T-helper 9 cell (primary cell): ENCODE measurements around the gene SFXN5.

Experiments used
- DNase-seq: peaks from one replicate; pipeline ENCODE4 v3.0.0-alpha.2; 2020

SFXN5 gene

DNA sequence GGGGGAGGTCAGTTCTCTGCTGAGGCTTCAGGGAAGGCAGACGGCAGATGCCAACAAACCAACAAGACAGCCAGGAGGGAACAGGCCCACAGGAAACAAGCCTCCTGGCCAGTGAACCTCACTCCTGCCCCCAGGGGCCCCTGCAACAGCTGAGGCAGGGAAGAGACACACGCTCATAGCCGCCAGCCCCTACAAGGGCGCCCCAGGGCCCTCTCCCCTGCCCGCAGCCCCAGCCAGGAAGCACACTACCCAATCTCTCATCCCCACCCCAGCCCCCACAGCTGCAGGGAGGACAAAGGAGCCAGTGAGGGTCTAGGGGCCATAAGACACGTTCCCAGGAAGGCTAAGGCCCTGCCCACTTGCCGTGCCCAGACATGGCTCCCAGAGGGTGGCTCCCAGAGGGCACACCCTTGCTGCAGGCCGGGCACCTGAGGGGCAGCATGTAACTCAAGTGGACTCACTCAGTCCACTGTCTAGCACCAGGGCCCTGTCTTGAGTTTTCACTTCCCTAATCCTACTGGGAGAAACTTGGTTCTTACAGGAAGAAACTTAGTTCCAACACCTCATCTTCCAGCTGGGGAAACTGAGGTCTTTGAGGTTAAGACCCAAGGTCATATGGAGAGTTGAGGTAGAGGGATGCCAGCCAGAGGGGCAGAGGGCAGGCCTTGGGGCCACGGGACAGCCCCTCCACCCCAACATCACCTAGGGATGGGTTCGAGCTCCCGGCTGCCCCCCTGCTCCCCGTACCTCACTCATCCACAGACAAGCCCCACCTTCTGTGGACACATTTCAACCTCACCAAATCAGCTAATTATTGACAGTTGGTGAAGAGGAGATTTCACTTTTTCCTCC is 116.9 kb downstream of the SFXN5 start:
- DNase-seq = no peak

DNA sequence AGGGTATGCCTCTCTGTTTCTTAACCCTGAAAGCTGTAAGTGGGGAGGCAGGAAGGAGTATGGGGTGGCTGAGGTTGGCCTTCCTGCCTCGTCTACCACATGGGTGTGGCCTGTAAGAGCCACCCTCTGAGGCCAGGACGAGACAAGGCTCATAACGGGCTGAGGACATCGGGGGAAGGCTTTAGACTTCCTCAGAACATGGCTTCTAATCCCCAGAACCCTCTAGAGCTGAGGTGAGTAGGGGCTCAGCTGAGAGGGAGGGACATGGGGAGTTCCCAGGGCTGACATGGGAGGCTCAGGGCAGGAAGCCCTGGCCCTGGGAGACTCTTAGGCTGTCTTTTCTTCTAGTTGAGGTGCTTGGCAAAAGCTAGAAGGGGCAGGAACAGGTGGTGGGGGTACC is 117.5 kb downstream of the SFXN5 start:
- peak; percentile 6 for DNase-seq

DNA sequence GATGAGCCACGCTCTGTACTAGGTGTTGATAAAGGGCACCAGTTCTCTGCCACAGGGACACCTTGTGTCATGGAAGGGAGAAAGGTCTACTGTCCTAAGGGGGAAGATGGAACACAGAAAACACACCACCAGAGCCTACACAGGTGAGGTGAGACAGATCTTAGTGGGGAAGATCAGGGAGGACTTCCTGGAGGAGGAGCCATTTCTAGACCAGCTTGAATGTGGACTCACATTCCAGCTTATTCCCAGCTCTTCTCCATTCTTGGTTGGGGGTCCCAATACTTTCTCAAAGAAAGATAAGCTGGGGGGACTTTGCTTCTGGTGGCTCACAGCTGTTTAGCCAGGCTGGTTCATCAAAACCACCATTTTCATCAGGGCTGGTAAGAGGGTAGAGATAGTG is 118.0 kb downstream of the SFXN5 start:
- no peak for DNase-seq

- DNase-seq = no peak
These were observed 118.6 kb downstream of the SFXN5 start for GRCh38 chr2:72952961-72953360.

DNA sequence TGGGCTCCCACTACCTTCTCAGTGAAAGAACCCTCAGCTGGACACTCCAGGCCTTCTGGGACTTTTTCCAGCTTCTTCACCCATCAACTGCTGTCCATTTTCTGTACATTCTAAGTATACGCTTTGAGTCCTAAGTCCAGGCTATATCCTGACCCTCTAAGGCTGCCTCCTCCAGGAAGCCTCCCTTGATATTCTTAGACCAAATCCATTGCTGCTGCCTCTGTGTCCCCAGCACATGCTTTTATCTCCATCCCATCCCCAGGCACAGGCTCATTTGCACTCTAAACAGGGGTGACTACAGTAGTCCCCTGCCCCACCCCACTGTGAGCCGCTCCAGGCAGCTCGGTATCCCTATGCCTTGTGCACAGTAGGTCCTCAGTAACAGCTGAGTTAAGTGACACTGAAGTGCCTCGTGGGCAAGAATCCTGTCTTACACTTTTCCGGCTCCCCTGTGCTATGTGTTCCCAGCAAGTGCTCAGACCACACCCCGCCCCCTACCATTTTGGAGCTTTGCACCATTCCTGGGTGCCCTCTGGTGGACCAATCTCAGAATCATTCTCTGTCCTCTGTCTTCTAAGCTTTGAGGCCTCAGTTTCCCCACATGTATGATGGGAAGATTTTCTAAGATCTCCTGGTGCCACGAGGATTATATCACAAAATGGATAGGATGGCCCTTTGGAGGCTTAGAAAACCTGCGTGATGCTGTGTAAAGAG is 119.2 kb downstream of the SFXN5 start:
- no peak for DNase-seq

DNA sequence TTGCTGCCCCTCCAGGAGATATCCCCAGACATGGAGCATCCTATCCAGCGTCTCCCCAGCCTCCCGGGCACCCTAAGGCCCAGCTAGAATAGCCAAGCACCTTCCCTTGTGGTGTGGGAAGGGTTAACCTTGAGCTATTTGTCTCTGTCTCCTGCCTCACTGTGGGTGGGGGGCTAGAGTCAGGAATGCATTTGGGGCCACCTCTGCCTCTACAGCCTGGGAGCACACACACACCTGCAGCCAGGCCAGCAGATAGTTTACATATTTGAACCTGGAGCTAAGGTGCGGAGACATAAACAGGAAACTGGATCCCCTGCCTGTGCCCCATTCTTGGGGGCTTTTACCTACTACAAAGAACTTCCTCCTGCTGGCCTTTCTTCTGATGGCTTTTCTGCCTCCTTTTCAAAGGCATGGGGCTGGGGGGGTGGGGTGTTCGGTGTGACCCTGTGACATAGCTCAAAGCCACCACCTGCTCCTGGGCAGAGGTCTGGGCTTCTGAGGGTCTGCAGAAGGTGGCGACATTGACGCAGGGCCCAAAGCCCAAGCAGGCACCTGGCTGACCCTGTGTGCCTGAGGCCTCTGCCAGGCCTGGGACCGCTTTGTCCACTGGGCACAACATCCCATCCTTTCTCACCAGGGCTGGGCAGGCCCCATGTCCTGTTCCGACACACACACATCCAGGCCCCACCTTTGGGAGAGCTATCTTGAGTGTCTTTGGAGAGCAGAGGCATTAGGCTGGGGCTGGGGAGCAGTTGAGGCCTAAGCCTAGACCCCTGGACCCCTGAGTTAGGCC is 120.0 kb downstream of the SFXN5 start:
- no peak for DNase-seq

DNA sequence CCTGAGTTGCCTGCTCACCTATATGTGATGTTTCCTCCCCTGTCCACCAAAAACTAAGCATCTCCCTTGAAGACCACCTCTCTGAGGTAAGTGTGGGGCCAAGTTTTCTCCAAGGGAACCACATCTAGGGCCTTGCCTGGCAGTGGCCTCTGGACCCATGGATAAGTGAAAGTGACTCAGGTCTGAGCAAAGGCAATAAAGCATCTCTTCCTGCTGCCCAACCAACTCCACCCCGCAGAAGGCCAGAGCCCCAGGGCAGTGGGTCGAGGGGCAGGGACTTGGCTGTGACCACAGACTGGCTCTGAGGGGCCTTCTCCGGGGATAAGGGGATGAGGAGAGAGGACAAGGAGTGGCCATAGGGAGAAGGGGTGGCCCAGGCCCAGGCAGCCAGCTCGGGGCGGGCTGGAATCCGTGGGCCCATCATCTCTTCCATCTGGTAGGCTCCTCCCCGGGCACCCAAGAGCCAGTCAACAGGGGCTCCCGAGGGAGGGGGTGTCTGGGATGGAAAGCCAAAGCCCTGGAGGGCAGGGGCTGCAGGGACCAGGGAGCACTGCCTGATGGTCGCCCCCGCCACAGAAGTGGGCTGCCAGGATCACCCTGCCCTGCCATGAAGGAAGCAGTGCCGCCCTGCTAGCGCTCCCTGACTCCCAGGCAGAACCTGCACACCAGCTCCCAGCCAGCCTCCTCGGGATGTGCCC is 120.8 kb downstream of the SFXN5 start:
- no peak for DNase-seq

DNA sequence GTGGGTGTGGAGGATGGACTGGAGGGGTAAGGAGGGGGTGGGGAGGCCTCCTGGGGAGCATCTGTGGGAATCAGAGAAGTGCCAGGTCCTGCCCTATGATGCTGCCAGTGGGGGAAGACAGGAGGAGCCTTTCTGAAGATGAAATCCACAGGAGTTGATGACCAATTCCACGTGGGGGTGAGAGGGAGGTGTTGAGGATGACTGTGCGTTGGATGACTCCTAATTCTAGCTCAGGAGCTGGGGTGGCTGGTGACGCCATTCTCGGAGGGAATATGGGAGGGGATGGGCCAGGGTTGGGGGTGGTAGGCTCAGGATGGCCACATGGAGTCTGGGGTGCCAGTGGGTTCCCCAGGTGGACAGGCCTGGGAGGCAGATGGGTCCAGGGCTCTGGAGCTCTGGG is 121.9 kb downstream of the SFXN5 start:
- no peak for DNase-seq

DNA sequence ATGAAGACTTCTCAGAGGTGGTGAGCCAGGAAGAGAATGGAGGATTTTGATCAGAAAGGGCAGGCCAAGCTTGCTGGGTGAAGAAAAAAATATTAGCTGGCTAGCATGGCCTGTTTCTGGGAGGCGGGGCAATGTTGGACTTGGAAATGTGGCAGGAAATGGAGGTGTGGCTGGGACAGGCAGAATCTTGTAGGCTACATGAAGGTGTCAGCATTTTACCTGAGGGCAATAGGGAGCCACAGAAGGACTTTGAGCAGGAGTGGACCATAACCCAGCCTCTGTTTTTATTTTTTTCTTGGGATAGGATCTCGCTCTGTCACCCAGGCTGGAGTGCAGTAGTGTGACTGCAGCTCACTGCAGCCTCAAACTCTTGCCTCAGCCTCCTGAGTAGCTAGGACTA is 122.5 kb downstream of the SFXN5 start:
- DNase-seq = no peak

DNA sequence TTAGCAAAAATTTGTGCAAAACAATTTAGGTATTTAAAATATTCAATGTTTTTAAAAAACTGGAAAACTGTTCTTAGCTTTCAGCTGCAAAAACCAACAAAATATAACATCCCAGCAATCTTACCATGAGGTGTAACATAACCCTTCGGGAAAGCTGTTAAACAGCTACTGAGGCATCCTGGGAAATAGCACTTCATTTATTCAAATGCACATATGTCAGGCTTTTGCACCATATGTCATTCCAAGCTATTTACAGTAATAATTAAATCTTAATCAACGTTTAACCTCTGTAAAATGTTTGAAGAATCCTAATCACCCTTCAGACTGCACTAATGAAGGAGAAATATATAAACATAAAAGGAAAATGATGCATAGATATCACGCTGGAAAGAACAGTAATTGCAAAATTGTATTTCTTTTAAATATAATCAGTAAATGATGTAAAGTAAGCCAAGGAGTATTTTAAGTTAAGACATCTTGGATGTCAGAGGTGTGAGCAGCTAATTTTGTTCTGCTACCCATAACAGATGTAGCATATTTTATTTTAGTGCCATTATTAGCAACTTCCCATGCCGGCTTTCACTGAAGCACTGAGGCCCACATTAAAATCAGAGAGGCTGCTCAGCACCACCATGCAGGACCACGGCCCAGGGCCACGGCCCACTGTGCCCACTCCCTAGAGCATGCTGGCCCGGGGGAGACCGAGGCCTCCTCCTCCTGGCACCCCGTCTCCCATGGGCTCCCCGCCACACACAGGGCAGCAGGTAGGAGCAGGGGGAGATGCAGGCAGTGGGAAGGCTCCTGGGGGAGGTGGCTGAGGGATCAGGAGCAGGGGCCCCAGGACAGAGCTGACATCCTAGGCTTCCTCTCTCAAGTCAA is 123.3 kb downstream of the SFXN5 start:
- no peak for DNase-seq

- DNase-seq = no peak
These were observed 125.0 kb downstream of the SFXN5 start for GRCh38 chr2:72946466-72946865.

GRCh38 chr2:72945450-72946019 is 126.0 kb downstream of the SFXN5 start:
- no peak for DNase-seq

GRCh38 chr2:72944804-72945449 is 126.6 kb downstream of the SFXN5 start:
- no peak for DNase-seq

DNA sequence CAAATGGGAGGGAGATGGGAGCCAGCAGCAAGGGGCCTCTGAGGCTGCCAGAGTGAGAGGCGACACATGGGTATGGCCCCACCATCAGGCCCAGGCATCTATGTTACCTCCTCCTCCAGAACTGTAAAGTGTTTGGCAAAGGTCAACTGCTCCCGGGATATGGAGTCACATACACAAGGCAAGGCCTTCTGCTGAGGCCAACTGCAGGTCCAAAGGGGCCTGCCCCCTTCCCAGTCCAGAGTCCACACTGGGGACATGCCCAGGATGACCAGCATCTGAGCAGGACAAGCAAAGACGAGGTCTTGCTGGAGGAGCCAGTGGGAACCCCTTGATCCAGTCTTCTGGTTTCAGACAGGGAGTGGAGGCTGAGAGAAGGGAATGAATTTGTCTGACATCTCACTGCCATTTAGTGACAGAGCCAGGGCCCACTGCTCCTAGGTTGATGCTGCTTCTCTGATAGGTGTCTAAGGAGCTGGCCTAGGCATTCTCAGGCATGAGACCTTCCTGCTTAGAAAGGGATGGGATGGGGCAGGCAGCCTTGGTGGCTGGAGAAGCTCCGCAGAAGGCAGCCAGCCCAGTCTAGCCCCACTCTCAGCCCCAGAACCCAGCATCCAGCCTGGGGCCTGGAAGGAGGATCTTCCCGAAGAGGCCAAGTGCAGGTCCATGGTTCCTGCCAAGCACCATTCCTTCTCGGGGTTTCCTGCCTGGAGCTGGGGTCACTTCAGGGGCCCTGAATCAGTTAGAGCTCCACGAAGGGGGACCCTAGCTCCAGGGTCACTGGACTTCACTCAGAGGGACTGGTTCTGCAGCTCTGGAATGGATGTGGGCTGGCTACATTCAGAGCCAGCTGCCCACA is 127.7 kb downstream of the SFXN5 start:
- DNase-seq = no peak

DNA sequence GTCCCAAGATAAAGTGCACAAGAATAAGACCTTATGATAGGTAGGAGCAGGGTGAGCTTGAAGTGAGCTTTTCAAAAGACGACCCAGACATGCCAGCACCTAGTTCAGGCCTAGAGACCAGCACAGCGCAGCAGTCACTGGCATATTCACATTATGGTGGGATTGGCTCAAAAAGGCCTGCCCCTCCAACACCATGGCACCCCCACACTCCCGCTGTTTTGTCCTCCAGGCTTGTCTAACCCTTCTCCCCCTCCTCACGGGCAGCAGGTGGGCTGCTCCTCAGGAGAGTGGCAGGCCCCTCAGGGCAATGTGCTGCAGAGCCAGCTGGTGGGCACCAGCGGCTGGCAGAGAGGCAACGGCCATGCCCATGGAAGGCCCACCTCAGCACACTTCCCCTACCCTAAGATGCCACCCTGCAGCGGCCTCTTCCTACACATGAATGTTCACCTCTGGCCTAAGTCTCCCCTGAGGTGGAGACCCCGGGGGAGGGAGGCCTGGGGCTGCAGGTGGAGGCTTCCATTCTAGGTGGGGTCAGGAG is 128.6 kb downstream of the SFXN5 start:
- no peak for DNase-seq

DNA sequence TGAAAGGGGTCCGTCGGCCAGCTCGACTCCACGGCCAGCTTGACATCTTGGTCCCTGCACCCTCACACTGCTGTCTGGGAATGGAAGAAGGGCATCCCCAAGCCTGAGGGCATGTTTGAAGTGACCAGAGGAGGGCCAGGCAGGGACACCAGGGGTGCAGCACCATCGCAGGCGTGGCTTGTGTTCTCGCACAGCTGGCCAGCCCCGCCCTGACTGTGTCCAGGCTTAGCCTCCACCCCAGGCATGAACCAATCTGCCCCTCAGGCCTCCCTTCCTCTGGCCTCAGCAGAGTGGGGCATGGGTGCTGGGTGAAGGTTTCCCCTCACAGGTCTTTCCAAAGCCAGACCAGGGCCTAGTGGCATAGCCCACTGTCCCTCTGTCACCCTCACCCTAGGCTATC is 129.2 kb downstream of the SFXN5 start:
- no peak for DNase-seq

GRCh38 chr2:72940786-72941185 is 130.7 kb downstream of the SFXN5 start:
- DNase-seq = no peak

DNA sequence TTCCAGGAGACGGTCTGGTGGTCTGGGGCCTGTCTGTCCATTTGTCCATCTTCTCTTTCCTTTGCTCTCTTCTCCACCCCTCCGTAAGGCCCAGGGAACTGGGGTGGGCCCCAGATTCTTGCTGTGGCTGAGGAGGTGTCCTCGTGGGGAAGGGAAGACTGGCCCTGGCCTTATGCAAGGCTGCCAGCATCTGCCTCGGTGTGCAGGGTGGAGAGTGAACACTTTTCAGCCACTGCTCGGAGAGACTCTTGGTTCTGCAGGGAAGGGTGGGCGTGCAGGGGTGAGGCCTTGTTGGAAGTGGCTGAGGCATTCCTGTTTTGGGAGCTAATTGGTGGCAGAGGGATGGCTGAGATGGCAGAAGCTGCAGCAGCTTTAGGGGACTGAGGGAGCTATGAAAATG is 131.2 kb downstream of the SFXN5 start:
- no peak for DNase-seq

DNA sequence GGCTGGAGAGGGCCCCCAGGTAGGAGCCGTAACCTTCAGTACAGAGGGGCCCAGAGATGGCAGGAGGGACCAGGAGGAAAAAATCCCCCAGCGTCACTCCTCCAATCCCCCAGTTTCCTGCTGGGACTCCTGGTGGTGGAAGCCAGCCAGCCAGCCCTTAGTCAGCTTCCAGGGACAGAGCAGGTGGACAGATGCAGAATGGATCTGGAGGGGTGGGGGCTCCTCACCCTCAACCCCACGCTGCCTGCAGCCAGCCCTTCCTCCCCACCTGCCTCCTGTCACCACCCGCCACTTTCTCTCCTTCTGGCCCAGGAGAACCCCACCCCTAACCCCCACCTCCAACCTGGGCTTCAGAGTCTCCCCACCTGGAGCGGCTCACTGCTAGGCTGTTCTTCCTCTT is 133.1 kb downstream of the SFXN5 start:
- no peak for DNase-seq

DNA sequence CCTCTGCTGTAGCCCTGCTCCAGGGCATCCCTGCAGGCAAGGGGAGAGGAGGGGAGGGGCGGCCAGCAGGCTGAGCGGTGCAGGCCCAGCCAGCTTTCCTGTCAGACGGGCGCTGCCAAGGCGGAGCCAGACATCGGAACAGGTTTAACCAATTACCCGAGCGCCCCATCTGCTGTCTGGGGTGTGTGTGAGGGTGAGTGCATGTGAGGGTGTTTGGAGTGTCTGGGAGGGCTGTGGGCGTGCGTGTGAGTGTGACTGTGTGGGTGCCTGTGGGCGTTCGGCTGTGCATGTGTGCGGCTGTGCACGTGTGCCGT is 134.2 kb downstream of the SFXN5 start:
- DNase-seq = no peak
